Osteocyte (in vitro differentiated cells): ENCODE data around the gene FANCC. TPM values are rescaled to one million over a fixed set of nuclear protein-coding genes. Genes with fewer than 3 reads are reported as not detected.

Experiments used
- DNase-seq: peaks from one replicate; pipeline ENCODE4 v3.0.0; 2021; ENCODE audit warnings: mixed read lengths; ENCODE audit not compliant: unreplicated experiment; ENCODE audit errors: extremely low spot score
- H3K27ac Mint-ChIP-seq: one replicate; pipeline ENCODE4 v1.8.0; 2021; ENCODE audit warnings: mild to moderate bottlenecking, mixed read lengths; ENCODE audit not compliant: unreplicated experiment
- H3K27me3 Mint-ChIP-seq: one replicate; pipeline ENCODE4 v1.8.0; 2021; ENCODE audit warnings: mixed read lengths; ENCODE audit not compliant: unreplicated experiment
- H3K36me3 Mint-ChIP-seq: one replicate; pipeline ENCODE4 v1.8.0; 2021; ENCODE audit warnings: mixed read lengths; ENCODE audit not compliant: unreplicated experiment
- H3K4me1 Mint-ChIP-seq: one replicate; pipeline ENCODE4 v1.8.0; 2021; ENCODE audit warnings: mixed read lengths; ENCODE audit not compliant: unreplicated experiment
- H3K4me3 Mint-ChIP-seq: one replicate; pipeline ENCODE4 v1.8.0; 2021; ENCODE audit warnings: mild to moderate bottlenecking, moderate library complexity, mixed read lengths; ENCODE audit not compliant: unreplicated experiment
- H3K9me3 Mint-ChIP-seq: one replicate; pipeline ENCODE4 v1.8.0; 2021; ENCODE audit warnings: mixed read lengths; ENCODE audit not compliant: unreplicated experiment
- total RNA-seq: library from RNA; stranded (reverse); gene quantifications from 2 replicates; pipeline ENCODE4 v1.2.1, GENCODE V29; 2021
- TF ChIP-seq, protein P1 (sequence below): fragments of 200-600 bp; sonication (generic); IDR thresholded peaks from 2 replicates; pipeline ENCODE4 v1.5.0; 2021; ENCODE audit warnings: antibody characterized with exemption, mild to moderate bottlenecking, moderate library complexity

FANCC gene
- total RNA-seq, 1 donor from 2014 or later = 12.3 TPM

DNA sequence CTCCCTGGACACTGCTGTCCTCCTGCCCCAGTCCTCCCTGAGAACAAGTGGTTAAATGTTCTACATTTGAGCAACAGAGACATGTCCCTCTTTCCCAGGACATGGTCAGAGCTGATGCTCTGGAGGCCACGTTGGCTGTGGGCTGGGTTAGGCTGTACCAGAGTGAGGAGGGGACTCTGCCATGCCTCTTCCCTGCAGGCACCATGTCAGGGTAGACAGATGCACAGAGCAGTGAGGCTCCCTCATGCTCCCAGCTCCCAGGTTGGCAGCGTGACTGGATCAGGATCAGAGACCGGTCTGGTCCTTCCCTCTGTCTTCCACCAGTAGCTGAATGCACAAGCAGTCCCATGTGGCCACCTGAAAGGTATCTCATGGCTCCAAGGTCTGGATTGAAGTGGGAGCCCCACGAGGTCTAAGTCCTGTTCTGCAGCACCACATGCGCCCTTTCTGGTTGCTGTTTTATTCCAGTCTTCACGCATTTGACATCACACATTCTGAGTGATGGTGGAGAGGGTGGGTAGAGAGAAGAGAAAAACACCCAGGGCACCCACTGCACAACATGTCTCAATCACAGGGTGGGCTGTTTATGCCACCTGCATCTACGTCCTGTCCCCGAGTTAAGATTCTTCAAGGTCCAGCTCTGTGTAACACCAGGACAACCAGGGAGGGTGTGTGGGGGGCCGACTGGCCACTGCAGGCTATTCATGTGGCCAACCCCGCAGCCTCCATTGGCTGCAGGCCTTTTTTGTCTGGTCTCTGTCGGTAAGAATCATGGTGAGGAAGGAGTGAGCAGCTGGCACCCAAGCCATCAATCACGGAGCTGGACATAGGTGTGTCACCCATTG is 204.9 kb downstream of the FANCC start:
- TF ChIP-seq, protein P1, sequence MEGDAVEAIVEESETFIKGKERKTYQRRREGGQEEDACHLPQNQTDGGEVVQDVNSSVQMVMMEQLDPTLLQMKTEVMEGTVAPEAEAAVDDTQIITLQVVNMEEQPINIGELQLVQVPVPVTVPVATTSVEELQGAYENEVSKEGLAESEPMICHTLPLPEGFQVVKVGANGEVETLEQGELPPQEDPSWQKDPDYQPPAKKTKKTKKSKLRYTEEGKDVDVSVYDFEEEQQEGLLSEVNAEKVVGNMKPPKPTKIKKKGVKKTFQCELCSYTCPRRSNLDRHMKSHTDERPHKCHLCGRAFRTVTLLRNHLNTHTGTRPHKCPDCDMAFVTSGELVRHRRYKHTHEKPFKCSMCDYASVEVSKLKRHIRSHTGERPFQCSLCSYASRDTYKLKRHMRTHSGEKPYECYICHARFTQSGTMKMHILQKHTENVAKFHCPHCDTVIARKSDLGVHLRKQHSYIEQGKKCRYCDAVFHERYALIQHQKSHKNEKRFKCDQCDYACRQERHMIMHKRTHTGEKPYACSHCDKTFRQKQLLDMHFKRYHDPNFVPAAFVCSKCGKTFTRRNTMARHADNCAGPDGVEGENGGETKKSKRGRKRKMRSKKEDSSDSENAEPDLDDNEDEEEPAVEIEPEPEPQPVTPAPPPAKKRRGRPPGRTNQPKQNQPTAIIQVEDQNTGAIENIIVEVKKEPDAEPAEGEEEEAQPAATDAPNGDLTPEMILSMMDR = no peak
- Mint-ChIP-seq H3K9me3 (no peaks in the 10 kb centered on the region), H3K4me3 (no peak overlapping the region), H3K27ac (peak overlapping the region; percentile 60), H3K4me1 (peaks cover 43% of the 10 kb centered on the region), H3K36me3 (peaks cover 28% of the 10 kb centered on the region), H3K27me3 (no peaks in the 10 kb centered on the region)
- DNase-seq = no peak

DNA sequence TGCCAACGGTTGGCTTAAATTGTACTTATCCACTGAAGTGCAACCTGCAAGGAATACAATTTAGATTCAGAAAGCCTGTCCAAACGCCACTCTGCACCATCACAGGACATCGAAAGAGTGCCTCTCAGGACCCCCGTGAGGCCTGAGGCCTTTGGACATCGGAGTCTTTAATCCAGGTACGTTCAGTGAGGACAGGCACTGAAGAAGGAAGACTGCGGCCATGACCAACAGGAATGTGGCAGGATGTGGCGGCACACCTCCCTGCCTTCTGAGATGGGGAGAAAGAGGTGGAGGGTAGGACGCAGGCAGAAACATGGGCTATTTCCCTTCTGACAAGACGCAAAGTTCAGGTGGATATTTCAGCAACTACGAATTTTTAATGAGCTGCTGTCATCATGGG is 205.8 kb downstream of the FANCC start:
- TF ChIP-seq, protein P1 = no peak
- Mint-ChIP-seq H3K27me3 (no peaks in the 10 kb centered on the region), H3K36me3 (peaks cover 36% of the 10 kb centered on the region), H3K4me1 (peaks cover 43% of the 10 kb centered on the region), H3K27ac (no peak overlapping the region), H3K9me3 (no peaks in the 10 kb centered on the region), H3K4me3 (no peak overlapping the region)
- DNase-seq = no peak

DNA sequence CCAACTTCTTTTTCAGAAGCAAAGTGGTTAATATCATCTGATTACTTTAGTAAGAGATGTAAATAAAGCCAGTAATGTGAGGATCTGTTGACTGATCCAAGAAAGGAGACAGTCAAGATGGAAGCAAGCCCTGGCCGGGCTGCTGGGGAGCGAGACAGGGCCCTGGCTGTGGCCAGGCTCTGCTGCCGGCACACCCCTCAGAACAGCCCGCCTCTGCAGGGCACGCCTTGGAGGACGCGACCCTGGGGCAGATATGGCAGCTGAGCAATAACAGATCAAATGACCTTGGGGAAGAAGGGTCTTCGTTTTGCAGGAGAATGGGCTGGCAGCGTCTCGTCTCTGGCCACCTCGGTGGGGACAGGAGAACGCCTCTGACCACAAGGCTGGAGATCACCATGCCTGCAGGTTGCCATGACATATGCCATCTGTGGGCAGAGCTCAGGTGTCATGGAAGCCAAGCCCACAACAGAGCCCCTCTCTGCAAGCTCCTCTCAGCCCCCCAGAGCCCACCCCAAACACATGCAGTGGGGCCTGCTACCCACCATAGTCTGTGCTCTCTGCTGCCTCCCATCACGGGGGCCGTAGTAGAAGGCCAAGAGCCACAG is 206.5 kb downstream of the FANCC start:
- Mint-ChIP-seq H3K36me3 (peaks cover 41% of the 10 kb centered on the region), H3K4me1 (peaks cover 38% of the 10 kb centered on the region), H3K4me3 (no peak overlapping the region), H3K27me3 (no peaks in the 10 kb centered on the region), H3K9me3 (no peaks in the 10 kb centered on the region), H3K27ac (no peak overlapping the region)
- TF ChIP-seq, protein P1 = no peak
- no peak for DNase-seq

DNA sequence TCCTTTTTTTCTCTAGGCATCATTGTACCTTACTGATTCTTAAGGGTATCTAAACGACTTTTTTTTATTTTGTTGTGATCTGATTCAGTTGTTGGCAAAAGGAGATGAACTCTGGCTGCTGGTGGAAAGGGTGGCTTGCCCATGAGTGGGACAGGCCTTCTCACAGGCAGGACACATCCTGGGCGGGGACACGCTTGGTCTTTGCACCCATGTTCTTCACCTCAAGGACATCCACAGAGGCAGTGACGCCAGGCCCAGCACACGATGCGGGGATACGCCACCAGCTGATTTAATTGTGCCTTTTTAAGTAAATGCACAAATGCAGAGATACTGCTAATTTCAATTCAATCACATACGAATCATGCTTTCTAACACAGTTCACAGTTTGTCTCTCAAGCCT is 208.1 kb downstream of the FANCC start:
- no peak overlapping the region for H3K27ac Mint-ChIP-seq
- H3K4me1 Mint-ChIP-seq = peaks cover 26% of the 10 kb centered on the region
- H3K4me3 Mint-ChIP-seq = no peak overlapping the region
- H3K36me3 Mint-ChIP-seq = peaks cover 47% of the 10 kb centered on the region
- H3K9me3 Mint-ChIP-seq = no peaks in the 10 kb centered on the region
- no peak for DNase-seq
- H3K27me3 Mint-ChIP-seq = no peaks in the 10 kb centered on the region
- TF ChIP-seq, protein P1 = no peak

DNA sequence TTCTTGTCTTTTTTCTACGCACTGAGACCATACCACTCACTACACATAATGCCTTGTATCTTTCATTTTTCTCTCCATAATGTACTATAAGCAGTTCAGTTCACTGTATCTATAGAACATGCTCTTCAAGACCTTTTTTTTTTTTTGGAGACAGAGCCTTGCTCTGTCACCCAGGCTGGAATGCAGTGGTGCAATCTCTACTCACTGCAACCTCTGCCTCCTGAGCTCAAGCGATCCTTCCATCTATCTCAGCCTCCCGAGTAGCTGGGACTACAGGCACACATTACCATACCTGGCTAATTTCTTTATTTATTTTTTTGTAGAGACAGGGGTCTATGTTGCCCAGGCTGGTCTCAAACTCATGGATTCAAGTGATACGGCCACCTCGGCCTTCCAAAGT is 208.7 kb downstream of the FANCC start:
- TF ChIP-seq, protein P1 = no peak
- H3K27ac Mint-ChIP-seq = peak overlapping the region; percentile 72
- H3K27me3 Mint-ChIP-seq = no peaks in the 10 kb centered on the region

More for the DNA sequence above, 208.7 kb downstream of the FANCC start:
- H3K36me3 Mint-ChIP-seq = peaks cover 48% of the 10 kb centered on the region
- no peak overlapping the region for H3K4me3 Mint-ChIP-seq
- no peaks in the 10 kb centered on the region for H3K9me3 Mint-ChIP-seq
- DNase-seq = no peak
- H3K4me1 Mint-ChIP-seq = peaks cover 23% of the 10 kb centered on the region
